Panc1 (cell line): ENCODE measurements around the gene MS4A15. TPM values are rescaled to one million over a fixed set of nuclear protein-coding genes. Genes with fewer than 3 reads are reported as not detected.

ENCODE experiments used
- ATAC-seq: fragments of 200-7000 bp; cut with Tn5 transposase; 2 replicates; pipeline ENCODE4 v1.9.1; 2020; ENCODE audit warnings: mild to moderate bottlenecking, moderate library complexity
- BruUV-seq: library from RNA; stranded (reverse); fragments of 400-500 nt; replicated peaks from 2 replicates; lab custom pipeline; 2021; lab: Mats Ljungman, UMichigan
- CTCF ChIA-PET: fragments of 300-600 bp; sonication (Branson Sonifier 250); formaldehyde crosslinking; loops from one replicate; lab custom pipeline; 2022; ENCODE audit warnings: antibody characterized with exemption; lab: Charles Lee
- POLR2A ChIA-PET: fragments of 300-600 bp; sonication (Branson Sonifier 250); formaldehyde crosslinking; loops from one replicate; lab custom pipeline; 2022; ENCODE audit warnings: antibody characterized with exemption; lab: Charles Lee
- DNase-seq: peaks from one replicate; pipeline ENCODE4 v3.0.0-alpha.2; 2010; ENCODE audit warnings: low read depth, low spot score
- H3K27ac ChIP-seq: 2 replicates; pipeline ENCODE4 v1.5.1; 2011; ENCODE audit warnings: mild to moderate bottlenecking, low read length, inconsistent platforms
- H3K27me3 ChIP-seq: fragments of 200-500 bp; sonication (Bioruptor generic); 2 replicates; pipeline ENCODE4 v1.6.0; 2014; ENCODE audit warnings: low read length, inconsistent platforms; ENCODE audit not compliant: control insufficient read depth, insufficient read depth
- H3K36me3 ChIP-seq: fragments of 200-500 bp; sonication (Bioruptor generic); 2 replicates; pipeline ENCODE4 v1.5.1; 2014; ENCODE audit warnings: inconsistent platforms, mild to moderate bottlenecking, low read length, moderate library complexity; ENCODE audit not compliant: control insufficient read depth, insufficient read depth
- H3K4me1 ChIP-seq: 2 replicates; pipeline ENCODE4 v1.5.1; 2011; ENCODE audit warnings: inconsistent platforms, mild to moderate bottlenecking, low read length, moderate library complexity; ENCODE audit not compliant: control insufficient read depth, insufficient read depth
- H3K4me3 ChIP-seq, 2 experiments: 2 replicates each; pipeline ENCODE4 v1.5.1; 2011 to 2012; ENCODE audit warnings: low read depth in 2 of 2, low read length in 2 of 2, mild to moderate bottlenecking in 2 of 2, inconsistent platforms in 1 of 2, moderate library complexity in 1 of 2
- H3K9me3 ChIP-seq: fragments of 200-500 bp; sonication (Bioruptor generic); 2 replicates; pipeline ENCODE4 v1.5.1; 2014; ENCODE audit warnings: low read depth, mild to moderate bottlenecking, inconsistent platforms, low read length, moderate library complexity; ENCODE audit not compliant: control insufficient read depth, insufficient read depth
- POLR2AphosphoS5 ChIP-seq: IDR thresholded peaks from 2 replicates; pipeline ENCODE4 v1.6.1; 2012; ENCODE audit warnings: mild to moderate bottlenecking, low read depth, low read length, moderate library complexity
- SIN3A ChIP-seq: IDR thresholded peaks from 2 replicates; pipeline ENCODE4 v1.6.1; 2012; ENCODE audit warnings: low read depth, mild to moderate bottlenecking, low read length, moderate library complexity, borderline replicate concordance; ENCODE audit not compliant: insufficient read depth
- TCF7L2 ChIP-seq: IDR thresholded peaks from 2 replicates; pipeline ENCODE4 v1.6.1; 2011; ENCODE audit warnings: mild to moderate bottlenecking, low read depth, low read length, inconsistent platforms
- in situ Hi-C: cut with HindIII; loops from 2 replicates; pipeline ENCODE4 v1.10.0; 2016; ENCODE audit warnings: low sequenced_read_pairs, low pct_unique_long_range_greater_than_20kb
- intact Hi-C: fragments of 100-400 bp; cut with micrococcal nuclease; formaldehyde crosslinking; loops from one replicate; pipeline ENCODE4 v1.10.0; 2022; ENCODE audit not compliant: unreplicated experiment
- total RNA-seq: library from RNA; stranded (reverse); gene quantifications from one replicate; pipeline ENCODE4 v1.2.1, GENCODE V29; 2021; ENCODE audit not compliant: unreplicated experiment
- TF ChIP-seq, protein P1 (sequence below), 2 experiments: IDR thresholded peaks; 2 replicates each; pipeline ENCODE4 v1.6.1; 2011 to 2012; ENCODE audit warnings: low read depth in 2 of 2, control low read depth in 1 of 2, low read length in 1 of 2, mild to moderate bottlenecking in 1 of 2, moderate library complexity in 1 of 2; ENCODE audit not compliant: insufficient read depth in 1 of 2
- TF ChIP-seq, protein P2 (sequence below): fragments of 450-650 bp; IDR thresholded peaks from 2 replicates; pipeline ENCODE4 v1.5.1; 2017; ENCODE audit warnings: mild to moderate bottlenecking

MS4A15 gene
- total RNA-seq, 1 experiment from 2014 or later, result not detected

DNA sequence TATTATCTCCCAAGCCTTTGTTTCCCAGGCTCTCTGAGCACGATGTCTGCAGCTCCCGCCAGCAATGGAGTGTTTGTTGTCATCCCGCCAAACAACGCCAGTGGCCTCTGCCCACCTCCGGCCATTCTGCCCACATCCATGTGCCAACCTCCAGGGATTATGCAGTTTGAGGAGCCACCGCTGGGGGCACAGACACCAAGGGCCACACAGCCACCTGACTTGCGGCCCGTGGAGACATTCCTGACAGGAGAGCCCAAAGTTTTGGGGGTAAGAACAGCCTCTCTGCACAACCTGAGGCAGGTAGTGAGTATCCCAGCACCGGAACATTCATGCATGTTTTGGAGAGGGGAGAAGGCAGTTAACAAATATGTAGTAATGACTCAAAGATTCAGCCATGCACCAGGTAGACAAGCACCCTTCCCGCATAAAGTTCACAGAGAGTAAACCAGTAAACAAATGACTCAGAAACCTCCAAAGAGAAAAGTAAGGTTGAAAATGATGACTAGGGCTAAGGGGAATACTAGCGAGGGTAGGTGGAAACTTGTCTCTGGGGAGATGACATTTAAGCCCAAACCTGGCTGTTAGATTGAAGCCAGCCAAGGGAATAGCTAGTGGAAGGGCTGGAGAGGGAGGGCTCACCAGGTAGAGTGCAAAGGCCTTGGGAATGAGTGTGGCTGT is 7.2 kb downstream of the MS4A15 start:
- Histone ChIP-seq H3K4me3 (no peak overlapping the region), H3K27me3 (peaks cover 5% of the 10 kb centered on the region), H3K36me3 (no peaks in the 10 kb centered on the region), H3K9me3 (no peaks in the 10 kb centered on the region), H3K27ac (no peak overlapping the region), H3K4me1 (no peaks in the 10 kb centered on the region)
- BruUV-seq, result no TSS peak
- no peak for TF ChIP-seq POLR2AphosphoS5
- TF ChIP-seq, protein P1, sequence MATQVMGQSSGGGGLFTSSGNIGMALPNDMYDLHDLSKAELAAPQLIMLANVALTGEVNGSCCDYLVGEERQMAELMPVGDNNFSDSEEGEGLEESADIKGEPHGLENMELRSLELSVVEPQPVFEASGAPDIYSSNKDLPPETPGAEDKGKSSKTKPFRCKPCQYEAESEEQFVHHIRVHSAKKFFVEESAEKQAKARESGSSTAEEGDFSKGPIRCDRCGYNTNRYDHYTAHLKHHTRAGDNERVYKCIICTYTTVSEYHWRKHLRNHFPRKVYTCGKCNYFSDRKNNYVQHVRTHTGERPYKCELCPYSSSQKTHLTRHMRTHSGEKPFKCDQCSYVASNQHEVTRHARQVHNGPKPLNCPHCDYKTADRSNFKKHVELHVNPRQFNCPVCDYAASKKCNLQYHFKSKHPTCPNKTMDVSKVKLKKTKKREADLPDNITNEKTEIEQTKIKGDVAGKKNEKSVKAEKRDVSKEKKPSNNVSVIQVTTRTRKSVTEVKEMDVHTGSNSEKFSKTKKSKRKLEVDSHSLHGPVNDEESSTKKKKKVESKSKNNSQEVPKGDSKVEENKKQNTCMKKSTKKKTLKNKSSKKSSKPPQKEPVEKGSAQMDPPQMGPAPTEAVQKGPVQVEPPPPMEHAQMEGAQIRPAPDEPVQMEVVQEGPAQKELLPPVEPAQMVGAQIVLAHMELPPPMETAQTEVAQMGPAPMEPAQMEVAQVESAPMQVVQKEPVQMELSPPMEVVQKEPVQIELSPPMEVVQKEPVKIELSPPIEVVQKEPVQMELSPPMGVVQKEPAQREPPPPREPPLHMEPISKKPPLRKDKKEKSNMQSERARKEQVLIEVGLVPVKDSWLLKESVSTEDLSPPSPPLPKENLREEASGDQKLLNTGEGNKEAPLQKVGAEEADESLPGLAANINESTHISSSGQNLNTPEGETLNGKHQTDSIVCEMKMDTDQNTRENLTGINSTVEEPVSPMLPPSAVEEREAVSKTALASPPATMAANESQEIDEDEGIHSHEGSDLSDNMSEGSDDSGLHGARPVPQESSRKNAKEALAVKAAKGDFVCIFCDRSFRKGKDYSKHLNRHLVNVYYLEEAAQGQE (IDR thresholded peaks at IDR 0.05; ENCODE audit: insufficient read depth in 1 of 2, low read depth in 2 of 2, low read length in 1 of 2), result no peak
- TF ChIP-seq, protein P2, sequence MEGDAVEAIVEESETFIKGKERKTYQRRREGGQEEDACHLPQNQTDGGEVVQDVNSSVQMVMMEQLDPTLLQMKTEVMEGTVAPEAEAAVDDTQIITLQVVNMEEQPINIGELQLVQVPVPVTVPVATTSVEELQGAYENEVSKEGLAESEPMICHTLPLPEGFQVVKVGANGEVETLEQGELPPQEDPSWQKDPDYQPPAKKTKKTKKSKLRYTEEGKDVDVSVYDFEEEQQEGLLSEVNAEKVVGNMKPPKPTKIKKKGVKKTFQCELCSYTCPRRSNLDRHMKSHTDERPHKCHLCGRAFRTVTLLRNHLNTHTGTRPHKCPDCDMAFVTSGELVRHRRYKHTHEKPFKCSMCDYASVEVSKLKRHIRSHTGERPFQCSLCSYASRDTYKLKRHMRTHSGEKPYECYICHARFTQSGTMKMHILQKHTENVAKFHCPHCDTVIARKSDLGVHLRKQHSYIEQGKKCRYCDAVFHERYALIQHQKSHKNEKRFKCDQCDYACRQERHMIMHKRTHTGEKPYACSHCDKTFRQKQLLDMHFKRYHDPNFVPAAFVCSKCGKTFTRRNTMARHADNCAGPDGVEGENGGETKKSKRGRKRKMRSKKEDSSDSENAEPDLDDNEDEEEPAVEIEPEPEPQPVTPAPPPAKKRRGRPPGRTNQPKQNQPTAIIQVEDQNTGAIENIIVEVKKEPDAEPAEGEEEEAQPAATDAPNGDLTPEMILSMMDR, result no peak
- no peak for TF ChIP-seq TCF7L2
- TF ChIP-seq SIN3A, result no peak
- in situ Hi-C loops (no loop called here), intact Hi-C loops (no loop called here)
- ChIA-PET POLR2A (no interaction called here), CTCF (interaction anchor here (1.4 to 1.8 kb wide), 2 partner anchors 10 to 25 kb away, joined by 4 to 5 read pairs; no protein-coding TSS in a partner anchor)
- DNase-seq (no peak), ATAC-seq (no peak)

DNA sequence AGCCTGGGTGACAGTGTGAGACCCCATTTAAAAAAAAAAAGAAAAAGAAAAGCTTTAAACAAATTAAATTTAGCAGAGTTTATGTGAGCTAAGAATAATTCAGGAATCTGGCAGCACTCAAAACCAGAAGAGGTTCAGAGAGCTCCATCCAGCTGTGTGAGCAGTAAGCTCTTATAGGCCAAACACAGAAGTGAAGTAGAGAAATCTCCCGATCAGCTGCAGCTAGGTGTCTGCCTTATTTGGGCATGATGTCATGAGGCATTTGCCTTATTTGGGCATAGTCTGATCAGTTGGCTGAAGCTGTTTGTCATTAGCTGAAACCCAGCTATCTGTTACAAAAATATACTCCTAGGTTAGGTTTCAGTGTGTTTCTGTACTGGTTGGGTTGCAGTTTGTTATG is 8.2 kb downstream of the MS4A15 start:
- in situ Hi-C loops, result no loop called here

More for the DNA sequence above, 8.2 kb downstream of the MS4A15 start:
- H3K4me1 ChIP-seq, result no peaks in the 10 kb centered on the region
- peaks cover 5% of the 10 kb centered on the region for H3K27me3 ChIP-seq
- H3K36me3 ChIP-seq, result no peaks in the 10 kb centered on the region
- TF ChIP-seq TCF7L2 (no peak), SIN3A (no peak)
- TF ChIP-seq, protein P2, result no peak
- TF ChIP-seq, protein P1 (IDR thresholded peaks at IDR 0.05; ENCODE audit: insufficient read depth in 1 of 2, low read depth in 2 of 2, low read length in 1 of 2), result no peak
- no peaks in the 10 kb centered on the region for H3K9me3 ChIP-seq
- no peak overlapping the region for H3K4me3 ChIP-seq
- ChIA-PET POLR2A (no interaction called here), CTCF (interaction anchor here (0.6 kb wide), 2 partner anchors 75 to 374 kb away, joined by 4 to 9 read pairs; no protein-coding TSS in a partner anchor)
- ATAC-seq, result no peak
- DNase-seq, result no peak
- BruUV-seq, result no TSS peak
- no peak overlapping the region for H3K27ac ChIP-seq
- intact Hi-C loops, result no loop called here
